Measurements from ENCODE around the gene SLC12A8.

- TF ChIP-seq EP300 (IDR thresholded peaks at IDR 0.05; ENCODE audit: borderline replicate concordance) (no peak), ZBTB7A (IDR thresholded peaks at IDR 0.05; ENCODE audit: low read depth) (no peak; the same call in 1 of the 2 replicates), TAF1 (IDR thresholded peaks at IDR 0.05; ENCODE audit: low read depth) (no peak), YY1 (IDR thresholded peaks at IDR 0.05; ENCODE audit: low read depth) (no peak), FOXM1 (IDR thresholded peaks at IDR 0.05; ENCODE audit: borderline replicate concordance, low read depth) (no peak), CREB1 (IDR thresholded peaks at IDR 0.05; ENCODE audit: low read depth) (no peak), RAD21 (IDR thresholded peaks at IDR 0.05; ENCODE audit: low read depth) (no peak), TEAD4 (IDR thresholded peaks at IDR 0.05) (no peak), EGR1 (IDR thresholded peaks at IDR 0.05) (no peak)
- TF ChIP-seq, protein P1, sequence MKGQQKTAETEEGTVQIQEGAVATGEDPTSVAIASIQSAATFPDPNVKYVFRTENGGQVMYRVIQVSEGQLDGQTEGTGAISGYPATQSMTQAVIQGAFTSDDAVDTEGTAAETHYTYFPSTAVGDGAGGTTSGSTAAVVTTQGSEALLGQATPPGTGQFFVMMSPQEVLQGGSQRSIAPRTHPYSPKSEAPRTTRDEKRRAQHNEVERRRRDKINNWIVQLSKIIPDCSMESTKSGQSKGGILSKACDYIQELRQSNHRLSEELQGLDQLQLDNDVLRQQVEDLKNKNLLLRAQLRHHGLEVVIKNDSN (IDR thresholded peaks at IDR 0.05), result no peak
- TF ChIP-seq, protein P2, sequence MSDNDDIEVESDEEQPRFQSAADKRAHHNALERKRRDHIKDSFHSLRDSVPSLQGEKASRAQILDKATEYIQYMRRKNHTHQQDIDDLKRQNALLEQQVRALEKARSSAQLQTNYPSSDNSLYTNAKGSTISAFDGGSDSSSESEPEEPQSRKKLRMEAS (IDR thresholded peaks at IDR 0.05), result no peak
Observed at GRCh38 chr3:125211523-125212090, 941 bp downstream of the SLC12A8 start.

Measured in Ishikawa (cell line).